GM12892 (cell line): ENCODE measurements around the gene EPHB2.

Experiments
- POLR2A ChIP-seq: IDR thresholded peaks from 2 replicates; pipeline ENCODE4 v1.6.1; 2011; ENCODE audit warnings: low read depth, low read length, control low read depth
- POLR2AphosphoS5 ChIP-seq: IDR thresholded peaks from 2 replicates; pipeline ENCODE4 v1.6.1; 2011; ENCODE audit warnings: low read depth, low read length, control low read depth

DNA sequence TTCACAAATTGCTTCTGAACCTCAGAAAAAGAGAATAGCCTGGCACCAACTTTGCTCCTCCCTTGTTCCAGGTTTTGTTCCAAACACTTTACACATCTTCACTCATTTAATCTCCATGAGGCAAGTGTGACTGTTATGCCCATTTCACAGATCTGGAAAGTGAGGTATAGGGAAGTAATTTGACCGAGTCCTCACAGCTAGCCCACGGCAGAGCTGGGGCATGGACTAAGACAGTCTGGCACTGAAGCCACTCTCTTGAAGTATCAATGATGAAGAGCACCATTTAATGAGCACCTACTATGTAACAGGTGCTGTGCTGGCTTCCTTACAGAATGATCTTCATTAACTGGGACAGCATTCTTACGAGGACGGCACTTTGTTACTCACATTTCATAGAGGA, 38.6 kb upstream of the EPHB2 start:
- TF ChIP-seq POLR2A (no peak), POLR2AphosphoS5 (no peak)
